GM04503 (cell line): ENCODE data around the gene MUC5B.

Source experiments
- DNase-seq: peaks from one replicate; pipeline ENCODE4 v3.0.0-alpha.2; 2012; ENCODE audit warnings: low read depth

Gene MUC5B

GRCh38 chr11:1267441-1268100 lies 44.7 kb downstream of the MUC5B start:
- no peak for DNase-seq

GRCh38 chr11:1269957-1270356 lies 47.1 kb downstream of the MUC5B start:
- no peak for DNase-seq

- no peak for DNase-seq
Observed at GRCh38 chr11:1270476-1270875, 47.6 kb downstream of the MUC5B start.

- no peak for DNase-seq
Observed at GRCh38 chr11:1271002-1271401, 48.1 kb downstream of the MUC5B start.

- DNase-seq = no peak
Observed at GRCh38 chr11:1271406-1271805, 48.5 kb downstream of the MUC5B start.

GRCh38 chr11:1271927-1272326 lies 49.1 kb downstream of the MUC5B start:
- DNase-seq = no peak

- no peak for DNase-seq
Observed at GRCh38 chr11:1272531-1272930, 49.7 kb downstream of the MUC5B start.

GRCh38 chr11:1274501-1274900 lies 51.6 kb downstream of the MUC5B start:
- no peak for DNase-seq

- no peak for DNase-seq
Observed at GRCh38 chr11:1275021-1275420, 52.2 kb downstream of the MUC5B start.

GRCh38 chr11:1276041-1276790 lies 53.4 kb downstream of the MUC5B start:
- DNase-seq = no peak

- no peak for DNase-seq
Observed at GRCh38 chr11:1276866-1277615, 54.2 kb downstream of the MUC5B start.

GRCh38 chr11:1277936-1278512 lies 55.2 kb downstream of the MUC5B start:
- DNase-seq = no peak

- no peak for DNase-seq
Observed at GRCh38 chr11:1278766-1279673, 56.2 kb downstream of the MUC5B start.

GRCh38 chr11:1279674-1280055 lies 56.8 kb downstream of the MUC5B start:
- no peak for DNase-seq

- DNase-seq = no peak
Observed at GRCh38 chr11:1280116-1281035, 57.5 kb downstream of the MUC5B start.

- DNase-seq = no peak
Observed at GRCh38 chr11:1281326-1281973, 58.6 kb downstream of the MUC5B start.

- no peak for DNase-seq
Observed at GRCh38 chr11:1281974-1282365, 59.1 kb downstream of the MUC5B start.

- no peak for DNase-seq
Observed at GRCh38 chr11:1283091-1283511, 60.2 kb downstream of the MUC5B start.

- DNase-seq = no peak
Observed at GRCh38 chr11:1283906-1284305, 61.0 kb downstream of the MUC5B start.

GRCh38 chr11:1285316-1285744 lies 62.5 kb downstream of the MUC5B start:
- no peak for DNase-seq
